Endometrial microvascular endothelial cells (primary cell): Measurements from ENCODE around the gene PTGIS. TPM values are rescaled to one million over a fixed set of nuclear protein-coding genes. Genes with fewer than 3 reads are reported as not detected.

Source experiments
- in situ Hi-C: cut with HindIII; loops from 2 replicates; pipeline ENCODE4 v1.10.0; 2017; ENCODE audit warnings: low sequenced_read_pairs, low pct_unique_long_range_greater_than_20kb; ENCODE audit errors: inconsistent ontology term
- total RNA-seq: library from RNA; depleted of rRNA; stranded (reverse); fragments of >200 nt; gene quantifications from one replicate; pipeline ENCODE4 v1.2.3, GENCODE V29; 2015; ENCODE audit errors: inconsistent ontology term

The PTGIS gene
- total RNA-seq, 1 donor from 2014 or later = 1.5 TPM

GRCh38 chr20:49597825-49598395 is 30.0 kb upstream of the PTGIS start:
- in situ Hi-C loops = no loop called here

- in situ Hi-C loops = no loop called here
These were observed 28.0 kb upstream of the PTGIS start for GRCh38 chr20:49595811-49596561.

DNA sequence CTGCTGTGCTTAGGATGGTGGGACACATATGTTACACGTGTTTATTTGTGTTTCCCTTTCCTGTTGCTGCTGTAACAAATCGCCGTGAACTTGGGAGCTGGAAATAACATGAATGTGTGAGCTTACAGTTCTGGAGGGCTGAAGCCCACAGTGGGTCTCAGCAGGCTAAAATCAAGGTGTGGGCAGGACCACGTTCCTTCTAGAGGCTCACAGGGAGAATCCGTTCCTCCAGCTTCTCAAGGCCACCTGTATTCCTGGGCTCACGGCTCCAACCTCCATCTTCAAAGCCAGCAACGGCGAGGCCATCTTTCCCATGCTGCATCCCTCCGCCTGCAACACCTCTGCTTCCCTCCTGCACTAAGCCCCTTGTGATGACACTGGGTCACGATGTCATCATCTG is 27.4 kb upstream of the PTGIS start:
- in situ Hi-C loops = no loop called here

DNA sequence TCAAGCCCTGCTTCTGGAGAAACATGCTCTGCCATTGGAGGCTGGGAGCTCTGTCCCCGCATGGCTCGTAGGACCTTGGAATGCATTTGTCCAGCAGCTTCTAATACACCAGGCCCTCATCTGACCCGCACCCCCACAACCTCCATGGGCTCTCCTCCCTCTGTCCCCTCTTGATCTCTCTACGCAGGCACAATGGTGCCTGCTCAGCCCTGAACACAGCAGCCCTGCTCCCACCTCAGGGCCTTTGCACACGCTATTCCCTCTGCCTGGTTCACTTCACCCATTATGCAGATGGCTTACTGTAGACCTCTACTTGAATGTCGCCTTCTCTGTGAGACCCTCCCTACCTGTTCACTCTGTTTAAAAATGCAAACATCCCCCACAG is 27.0 kb upstream of the PTGIS start:
- in situ Hi-C loops = no loop called here

- in situ Hi-C loops = no loop called here
These were observed 26.4 kb upstream of the PTGIS start for GRCh38 chr20:49594143-49594930.

DNA sequence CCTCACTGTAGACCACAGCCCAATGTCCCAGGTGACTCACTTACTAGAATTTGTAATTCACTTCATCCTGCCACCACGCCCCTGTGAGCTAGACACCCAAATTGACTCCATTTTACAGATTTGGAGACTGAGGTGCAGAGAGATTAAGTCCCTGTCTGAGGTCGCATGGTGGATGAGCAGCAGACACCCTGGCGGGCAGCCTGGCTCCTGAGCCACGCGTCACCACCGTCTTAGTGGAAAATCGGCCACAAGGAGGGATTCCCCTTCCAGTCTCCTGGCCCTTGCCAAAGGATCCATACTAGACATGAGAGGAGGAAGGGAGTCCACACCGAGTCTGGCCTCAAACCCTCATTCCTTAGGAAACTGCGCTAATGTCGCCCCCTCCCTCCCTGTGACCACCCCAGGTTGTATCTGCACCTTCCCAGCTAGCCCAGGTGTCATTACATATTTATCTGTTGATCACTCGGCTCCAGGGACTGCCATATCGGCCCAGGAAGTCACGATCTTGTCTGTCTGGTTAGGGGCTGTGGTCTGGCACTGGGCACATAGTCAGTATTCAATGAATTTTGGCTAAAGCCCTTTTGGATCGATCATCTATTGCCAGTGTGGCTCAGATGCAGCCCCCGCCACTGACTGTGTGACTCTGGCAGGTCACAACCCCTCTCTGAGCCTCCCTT is 25.7 kb upstream of the PTGIS start:
- in situ Hi-C loops = no loop called here

GRCh38 chr20:49592120-49592519 is 24.2 kb upstream of the PTGIS start:
- in situ Hi-C loops = no loop called here

GRCh38 chr20:49591217-49591865 is 23.4 kb upstream of the PTGIS start:
- in situ Hi-C loops = no loop called here

- in situ Hi-C loops = no loop called here
These were observed 22.5 kb upstream of the PTGIS start for GRCh38 chr20:49590163-49591017.

DNA sequence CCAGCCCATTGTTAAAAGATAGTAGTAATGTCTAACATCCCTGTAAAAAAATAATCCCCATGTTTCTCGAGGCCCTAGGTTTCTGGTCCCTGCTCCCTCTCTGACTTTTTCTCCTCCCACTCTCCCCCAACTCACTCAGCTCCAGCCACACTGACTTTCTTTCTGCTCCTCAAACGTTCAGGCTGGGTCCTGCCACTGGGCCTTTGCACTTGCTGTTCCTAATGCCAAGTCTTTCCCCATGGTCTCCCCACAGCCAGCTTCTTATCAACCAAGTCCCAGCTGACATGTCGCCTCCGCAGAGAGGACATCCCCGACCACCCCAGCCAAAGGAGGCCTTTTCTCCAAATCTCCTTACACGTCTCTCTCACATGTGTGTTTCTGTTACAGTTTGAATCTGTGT is 21.8 kb upstream of the PTGIS start:
- in situ Hi-C loops = no loop called here

GRCh38 chr20:49587111-49587570 is 19.2 kb upstream of the PTGIS start:
- in situ Hi-C loops = no loop called here

GRCh38 chr20:49585585-49586245 is 17.8 kb upstream of the PTGIS start:
- in situ Hi-C loops = no loop called here

- in situ Hi-C loops = no loop called here
These were observed 16.8 kb upstream of the PTGIS start for GRCh38 chr20:49584418-49585382.

- in situ Hi-C loops = no loop called here
These were observed 15.9 kb upstream of the PTGIS start for GRCh38 chr20:49583669-49584417.

DNA sequence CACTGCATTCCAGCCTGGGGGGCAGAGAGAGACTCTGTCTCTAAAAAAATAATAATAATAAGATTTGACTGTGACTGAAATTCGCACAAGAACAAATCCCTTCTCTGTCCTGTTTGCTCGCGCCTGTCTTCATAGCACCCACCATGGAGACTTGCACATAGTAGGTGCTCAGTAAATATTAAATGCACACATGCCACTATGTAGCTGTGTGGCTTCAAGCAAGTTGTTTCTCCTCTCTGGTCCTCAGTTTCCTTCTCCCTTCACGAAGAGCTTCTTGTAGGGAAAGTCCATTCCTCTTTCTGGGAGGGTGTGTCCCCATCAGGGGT is 15.4 kb upstream of the PTGIS start:
- in situ Hi-C loops = no loop called here
